ENCODE data around the gene HORMAD2. TPM values are rescaled to one million over a fixed set of nuclear protein-coding genes. Genes with fewer than 3 reads are reported as not detected.

HORMAD2 gene
- total and polyA plus RNA-seq, 2 donors (not counting 1 experiment from before 2014, with no cell fraction given): not detected

DNA sequence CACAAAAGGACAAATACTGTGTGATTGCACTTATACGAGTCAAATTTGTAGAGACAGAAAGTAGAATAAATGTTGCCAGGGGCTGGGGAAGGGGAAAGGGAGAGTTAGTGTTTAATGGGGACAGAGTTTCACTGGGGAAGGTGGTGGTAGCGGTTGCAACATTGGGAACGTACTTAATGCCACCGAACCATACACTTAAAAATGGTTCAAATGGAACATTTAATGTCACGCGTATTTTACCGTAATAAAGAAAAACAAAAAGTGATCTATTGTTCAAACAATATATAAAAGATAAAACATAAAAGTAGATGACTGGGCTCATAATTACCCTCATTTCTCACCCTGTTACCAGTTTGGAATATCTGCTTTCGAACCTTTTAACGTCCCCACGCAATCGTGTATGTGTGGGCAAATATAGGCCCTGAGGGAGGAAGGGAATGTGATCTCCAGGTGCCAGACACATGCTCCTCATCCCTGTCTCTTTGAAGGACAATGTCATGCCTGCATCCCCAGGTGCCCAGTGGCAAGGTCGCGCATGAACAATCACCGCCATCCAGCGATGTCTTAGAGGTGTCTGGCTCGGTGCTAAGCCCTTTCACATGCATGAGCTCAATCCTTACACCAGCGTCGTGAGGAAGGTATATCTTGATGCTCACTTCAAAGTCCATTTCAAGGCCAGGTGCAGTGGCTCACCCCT, 131.0 kb downstream of the HORMAD2 start:
- CTCF ChIA-PET: no interaction called here
- DNase-seq: no peak
- Histone ChIP-seq H3K27me3 (replicated peaks in 1 of 4; ENCODE audit: control extremely low read depth in 1 of 4, control insufficient read depth in 3 of 4, insufficient read depth in 4 of 4, low read length in 3 of 4) (no peaks in the 10 kb centered on the region), H3K9ac (ENCODE audit: low read length) (no peak overlapping the region), H3K79me2 (ENCODE audit: control insufficient read depth, insufficient read depth, low read length) (no peaks in the 10 kb centered on the region), H3K4me3 (ENCODE audit: control extremely low read depth in 1 of 5, extremely low read depth in 1 of 5, insufficient read depth in 1 of 5, low read depth in 2 of 5, low read length in 4 of 5) (no peak overlapping the region), H4K20me1 (ENCODE audit: control insufficient read depth, insufficient read depth, low read length, poor library complexity, severe bottlenecking) (no peaks in the 10 kb centered on the region), H3K36me3 (replicated peaks in 1 of 2; ENCODE audit: control extremely low read depth in 1 of 2, control insufficient read depth in 1 of 2, extremely low read depth in 1 of 2, insufficient read depth in 2 of 2, low read length in 1 of 2) (no peaks in the 10 kb centered on the region), H3K4me1 (ENCODE audit: control insufficient read depth in 2 of 2, insufficient read depth in 2 of 2, low read length in 2 of 2) (no peaks in the 10 kb centered on the region), H3K27ac (ENCODE audit: low read length in 2 of 2) (no peak overlapping the region), H3K4me2 (replicated peaks; ENCODE audit: low read depth, low read length, poor library complexity, severe bottlenecking) (no peak overlapping the region), H2AFZ (ENCODE audit: insufficient read depth, low read depth, low read length, poor library complexity, severe bottlenecking) (no peak overlapping the region), H3K9me3 (ENCODE audit: control extremely low read depth in 1 of 3, control insufficient read depth in 2 of 3, insufficient read depth in 1 of 3, low read length in 2 of 3) (no peaks in the 10 kb centered on the region)
- no peak overlapping the region for H3K4me3 Mint-ChIP-seq
- 91% methylated on average over 9 of the region's 18 CpGs for WGBS (ENCODE audit: insufficient coverage)
- intact Hi-C loops (cut with micrococcal nuclease): no loop called here
- POLR2A ChIA-PET: no interaction called here
- TF ChIP-seq, protein P1, sequence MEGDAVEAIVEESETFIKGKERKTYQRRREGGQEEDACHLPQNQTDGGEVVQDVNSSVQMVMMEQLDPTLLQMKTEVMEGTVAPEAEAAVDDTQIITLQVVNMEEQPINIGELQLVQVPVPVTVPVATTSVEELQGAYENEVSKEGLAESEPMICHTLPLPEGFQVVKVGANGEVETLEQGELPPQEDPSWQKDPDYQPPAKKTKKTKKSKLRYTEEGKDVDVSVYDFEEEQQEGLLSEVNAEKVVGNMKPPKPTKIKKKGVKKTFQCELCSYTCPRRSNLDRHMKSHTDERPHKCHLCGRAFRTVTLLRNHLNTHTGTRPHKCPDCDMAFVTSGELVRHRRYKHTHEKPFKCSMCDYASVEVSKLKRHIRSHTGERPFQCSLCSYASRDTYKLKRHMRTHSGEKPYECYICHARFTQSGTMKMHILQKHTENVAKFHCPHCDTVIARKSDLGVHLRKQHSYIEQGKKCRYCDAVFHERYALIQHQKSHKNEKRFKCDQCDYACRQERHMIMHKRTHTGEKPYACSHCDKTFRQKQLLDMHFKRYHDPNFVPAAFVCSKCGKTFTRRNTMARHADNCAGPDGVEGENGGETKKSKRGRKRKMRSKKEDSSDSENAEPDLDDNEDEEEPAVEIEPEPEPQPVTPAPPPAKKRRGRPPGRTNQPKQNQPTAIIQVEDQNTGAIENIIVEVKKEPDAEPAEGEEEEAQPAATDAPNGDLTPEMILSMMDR (IDR thresholded peaks at IDR 0.05): no peak
- no peak for TF ChIP-seq EZH2 (IDR thresholded peaks at IDR 0.05; ENCODE audit: borderline replicate concordance, insufficient read depth, low read depth, low read length, poor library complexity, severe bottlenecking)
- H3K9me3 Mint-ChIP-seq (ENCODE audit: insufficient read depth): no peaks in the 10 kb centered on the region
- H3K27me3 Mint-ChIP-seq: peaks cover 28% of the 10 kb centered on the region
- H3K4me1 Mint-ChIP-seq: no peaks in the 10 kb centered on the region
- no peak overlapping the region for H3K27ac Mint-ChIP-seq
- ATAC-seq (ENCODE audit: low read depth): no peak

DNA sequence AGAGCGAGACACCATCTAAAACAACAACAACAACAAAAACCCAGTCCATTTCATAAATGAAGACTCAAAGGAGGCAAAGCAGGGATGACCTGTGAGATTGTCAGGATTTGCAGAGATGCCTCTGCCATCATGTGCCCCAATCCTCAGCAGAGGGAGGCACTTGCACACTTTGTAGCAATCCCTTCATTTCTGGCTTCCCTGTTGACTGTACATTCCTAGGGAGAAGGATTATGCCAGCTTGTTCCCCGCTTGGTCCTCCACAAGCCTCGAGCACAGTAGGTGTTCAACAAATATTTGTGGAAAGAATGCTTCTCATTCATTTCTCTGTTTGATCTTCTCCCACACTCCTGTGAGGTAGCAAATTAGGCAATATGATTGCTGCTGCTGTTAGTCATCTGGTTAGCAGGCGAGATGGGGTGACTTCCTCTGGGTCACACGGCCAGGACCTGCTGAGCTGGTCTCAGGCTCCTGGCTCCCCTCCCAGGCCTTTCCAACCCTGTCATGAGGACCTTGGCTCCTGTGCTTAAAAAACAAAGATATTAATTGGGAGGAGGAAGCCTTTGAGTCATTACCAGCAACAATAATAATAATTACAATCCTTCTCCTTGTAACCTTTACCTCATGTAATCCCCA, 132.2 kb downstream of the HORMAD2 start:
- Histone ChIP-seq H3K4me2 (replicated peaks; ENCODE audit: low read depth, low read length, poor library complexity, severe bottlenecking) (no peak overlapping the region), H3K36me3 (replicated peaks in 1 of 2; ENCODE audit: control extremely low read depth in 1 of 2, control insufficient read depth in 1 of 2, extremely low read depth in 1 of 2, insufficient read depth in 2 of 2, low read length in 1 of 2) (no peaks in the 10 kb centered on the region), H2AFZ (ENCODE audit: insufficient read depth, low read depth, low read length, poor library complexity, severe bottlenecking) (no peak overlapping the region), H3K27me3 (replicated peaks in 1 of 4; ENCODE audit: control extremely low read depth in 1 of 4, control insufficient read depth in 3 of 4, insufficient read depth in 4 of 4, low read length in 3 of 4) (no peaks in the 10 kb centered on the region), H3K9me3 (ENCODE audit: control extremely low read depth in 1 of 3, control insufficient read depth in 2 of 3, insufficient read depth in 1 of 3, low read length in 2 of 3) (no peaks in the 10 kb centered on the region), H4K20me1 (ENCODE audit: control insufficient read depth, insufficient read depth, low read length, poor library complexity, severe bottlenecking) (no peaks in the 10 kb centered on the region), H3K9ac (ENCODE audit: low read length) (no peak overlapping the region), H3K79me2 (ENCODE audit: control insufficient read depth, insufficient read depth, low read length) (no peaks in the 10 kb centered on the region), H3K27ac (ENCODE audit: low read length in 2 of 2) (no peak overlapping the region), H3K4me3 (ENCODE audit: control extremely low read depth in 1 of 5, extremely low read depth in 1 of 5, insufficient read depth in 1 of 5, low read depth in 2 of 5, low read length in 4 of 5) (no peak overlapping the region), H3K4me1 (ENCODE audit: control insufficient read depth in 2 of 2, insufficient read depth in 2 of 2, low read length in 2 of 2) (no peaks in the 10 kb centered on the region)
- Mint-ChIP-seq H3K27ac (no peak overlapping the region), H3K4me1 (no peaks in the 10 kb centered on the region), H3K9me3 (ENCODE audit: insufficient read depth) (no peaks in the 10 kb centered on the region), H3K4me3 (no peak overlapping the region), H3K27me3 (peaks cover 28% of the 10 kb centered on the region)
- ATAC-seq (ENCODE audit: low read depth): no peak
- WGBS (ENCODE audit: insufficient coverage): no CpG with 5 or more reads among the region's 5 CpGs
- TF ChIP-seq, protein P1 (IDR thresholded peaks at IDR 0.05): no peak
- no peak for TF ChIP-seq EZH2 (IDR thresholded peaks at IDR 0.05; ENCODE audit: borderline replicate concordance, insufficient read depth, low read depth, low read length, poor library complexity, severe bottlenecking)
- POLR2A ChIA-PET: no interaction called here
- intact Hi-C loops (cut with micrococcal nuclease): no loop called here
- no peak for DNase-seq
- CTCF ChIA-PET: no interaction called here

Measured in B cell (primary cell).